Left forelimb (tissue), 1 donor: ENCODE measurements around the gene CTAGE9.
"Not testable (repeated sequence)": the region's sequence is repeated elsewhere in the genome, so short reads cannot be mapped to it uniquely, and the experiment has no call there.

Source experiments
- DNase-seq: peaks from one replicate; pipeline ENCODE4 v3.0.0-alpha.2; 2018; ENCODE audit warnings: low spot score

Gene CTAGE9

DNA sequence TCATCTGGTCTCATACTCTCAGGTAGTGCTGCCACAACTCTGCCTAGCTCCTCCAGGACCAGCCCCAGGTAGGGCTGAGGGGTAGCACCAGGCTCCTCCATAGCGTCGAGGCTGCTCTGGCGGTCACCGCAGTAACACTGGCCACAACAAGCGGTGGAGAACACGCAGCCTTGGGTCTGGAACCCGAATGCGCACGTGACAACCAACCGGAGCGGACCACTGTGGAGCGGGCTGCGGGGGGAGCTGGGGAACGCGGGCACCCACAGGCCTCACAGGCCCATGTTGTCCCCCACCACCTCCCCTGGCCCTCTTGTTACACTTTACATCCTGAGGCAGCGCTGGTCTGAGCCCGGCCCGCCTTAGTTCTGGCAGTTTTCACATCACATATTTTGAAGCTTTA is at the start of gene CTAGE9:
Gene CTAGE9 (minus strand): TSS at position 101 of the 400 bp plus-strand sequence. CDS start 0 bp downstream, at position 101.
- not testable (repeated sequence) for DNase-seq

DNA sequence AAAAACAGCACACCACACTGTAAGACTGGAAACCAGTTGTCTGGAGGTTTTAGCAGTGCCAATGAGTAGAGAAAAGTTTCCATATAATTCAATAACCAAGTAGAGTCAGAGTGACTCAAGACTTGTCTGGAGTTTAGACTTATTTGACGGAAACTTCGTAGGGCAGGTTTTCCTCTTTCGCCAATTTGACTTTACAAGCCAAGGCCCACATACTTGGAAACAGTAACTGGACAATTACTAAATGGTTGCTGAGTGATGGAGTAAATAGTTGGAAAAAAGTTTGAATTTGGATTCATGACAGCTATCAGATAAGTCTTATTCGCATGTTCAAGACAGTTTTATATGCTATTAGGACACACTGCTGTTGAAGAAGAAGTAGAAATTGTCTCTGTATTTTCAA is 48.1 kb upstream of the CTAGE9 start:
- DNase-seq = no peak

GRCh38 chr6:131756039-131756438 is 45.2 kb upstream of the CTAGE9 start:
- no peak for DNase-seq

DNA sequence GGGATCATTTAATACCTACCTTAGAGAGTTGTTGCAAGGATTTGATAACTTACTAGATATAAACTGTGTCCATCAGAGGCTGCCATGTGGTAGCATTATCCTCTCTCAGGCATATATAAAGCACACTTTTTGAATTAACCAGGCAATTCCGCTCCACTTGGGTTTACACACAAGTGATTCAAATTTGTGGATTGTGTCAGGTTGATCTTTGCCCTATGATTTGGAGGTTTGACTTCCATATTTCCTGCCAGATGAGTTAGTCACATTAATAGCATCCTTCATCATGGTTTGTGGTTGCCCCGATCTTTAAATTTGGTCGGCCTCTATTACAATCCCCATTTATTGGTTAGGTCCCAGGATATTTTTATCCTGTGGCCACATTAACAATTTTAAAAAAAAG is 44.8 kb upstream of the CTAGE9 start:
- no peak for DNase-seq

GRCh38 chr6:131754715-131755567 is 44.1 kb upstream of the CTAGE9 start:
- DNase-seq = no peak

DNA sequence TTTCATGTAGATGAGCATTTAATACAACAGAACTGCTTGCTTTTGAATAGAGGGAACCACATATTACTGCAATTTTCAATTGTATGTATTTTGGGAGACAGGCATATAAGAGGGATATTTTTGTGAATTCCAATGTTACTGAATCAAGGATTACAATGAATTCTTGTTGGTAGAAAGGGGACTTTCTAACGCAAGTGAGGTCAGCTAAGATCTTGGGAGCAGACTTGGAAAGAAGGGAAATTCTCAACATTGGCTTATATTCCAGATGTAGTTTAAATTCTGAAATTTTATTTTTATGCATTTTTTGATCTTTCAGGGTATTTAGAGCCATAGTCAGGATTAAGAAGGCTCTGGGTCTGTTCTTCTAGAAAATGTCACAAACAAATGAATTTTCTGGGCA is 43.3 kb upstream of the CTAGE9 start:
- DNase-seq = no peak

- not testable (repeated sequence) for DNase-seq
Observed at GRCh38 chr6:131751012-131751715, 40.3 kb upstream of the CTAGE9 start.

- no peak for DNase-seq
Observed at GRCh38 chr6:131749023-131749422, 38.2 kb upstream of the CTAGE9 start.

- DNase-seq = no peak
Observed at GRCh38 chr6:131747821-131748353, 37.1 kb upstream of the CTAGE9 start.

GRCh38 chr6:131745476-131745875 is 34.7 kb upstream of the CTAGE9 start:
- no peak for DNase-seq

DNA sequence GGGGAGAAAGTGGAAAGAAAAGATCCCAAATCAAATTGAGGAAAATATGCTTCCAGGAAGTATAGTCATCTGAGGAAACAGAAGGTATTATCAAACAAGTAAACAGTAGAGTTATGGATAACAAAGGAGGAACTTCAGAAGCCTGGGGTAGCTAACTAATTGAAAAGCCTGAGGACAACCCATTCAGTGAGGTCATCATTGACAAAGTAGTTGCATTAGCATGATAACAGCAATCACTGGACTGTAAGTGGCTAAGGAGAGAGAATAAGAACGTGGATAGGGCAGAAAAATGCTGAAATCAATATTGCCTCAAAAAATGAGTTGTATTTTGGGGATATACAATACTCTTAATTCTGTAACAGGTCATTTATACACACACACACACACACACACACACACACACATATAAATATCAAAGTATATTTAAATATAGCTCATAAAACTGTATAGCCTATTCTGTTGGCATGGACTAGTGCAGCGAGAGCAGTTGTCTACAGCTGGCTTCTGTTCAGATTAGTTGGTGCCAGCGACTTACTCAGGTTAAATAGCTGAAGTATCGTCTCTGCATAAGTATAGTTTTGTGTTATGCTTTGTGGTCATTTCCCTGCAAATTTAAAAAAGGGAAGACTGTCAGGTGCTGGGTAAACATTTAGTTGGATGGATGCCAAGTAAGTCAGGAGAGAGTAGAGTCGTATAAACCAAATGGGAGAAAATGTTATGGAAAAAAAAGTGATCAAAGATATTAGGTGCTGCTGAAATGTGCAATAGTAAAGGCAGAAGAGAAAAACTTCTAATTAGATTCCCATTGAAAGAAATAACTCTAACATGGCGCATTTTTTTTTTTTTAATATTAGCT is 33.8 kb upstream of the CTAGE9 start:
- DNase-seq = no peak

DNA sequence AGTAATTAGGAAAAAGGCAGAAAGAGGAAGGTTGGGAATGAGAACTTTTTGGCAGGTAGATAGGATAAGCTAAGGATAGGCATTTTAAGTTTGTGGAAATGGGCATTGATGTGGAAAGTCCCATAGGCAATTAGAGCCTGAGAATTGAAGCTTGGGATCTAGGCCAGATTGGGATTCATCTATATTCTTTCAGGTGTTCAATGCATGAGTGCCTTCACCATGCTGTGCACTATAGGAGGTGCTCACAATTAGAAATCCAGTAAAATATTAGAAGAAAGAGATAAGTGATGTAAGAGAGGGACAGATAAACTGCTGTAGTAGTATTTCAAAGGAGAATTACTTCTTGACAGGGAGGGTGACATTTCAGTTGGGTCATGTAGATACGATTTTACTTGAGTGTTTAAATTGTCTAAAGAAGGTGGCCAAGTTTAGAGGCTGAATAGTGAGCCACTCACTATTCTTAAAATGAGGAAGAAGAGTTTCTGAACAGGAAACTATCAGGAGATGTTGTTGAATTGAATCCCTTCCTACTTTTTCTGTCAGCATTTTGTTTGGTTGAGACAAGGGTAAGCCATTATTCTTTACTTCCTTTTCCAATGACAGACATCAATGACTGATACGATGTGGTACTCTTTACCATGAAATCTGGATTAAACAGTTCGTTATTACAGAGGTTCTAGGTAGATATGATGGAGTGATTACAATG is 31.0 kb upstream of the CTAGE9 start:
- DNase-seq = no peak

- no peak for DNase-seq
Observed at GRCh38 chr6:131740161-131740560, 29.3 kb upstream of the CTAGE9 start.

GRCh38 chr6:131739136-131739535 is 28.3 kb upstream of the CTAGE9 start:
- no peak for DNase-seq

GRCh38 chr6:131736811-131737210 is 26.0 kb upstream of the CTAGE9 start:
- no peak for DNase-seq

- no peak for DNase-seq
Observed at GRCh38 chr6:131736003-131736596, 25.3 kb upstream of the CTAGE9 start.

- no peak for DNase-seq
Observed at GRCh38 chr6:131733376-131734016, 22.7 kb upstream of the CTAGE9 start.

GRCh38 chr6:131731224-131731623 is 20.4 kb upstream of the CTAGE9 start:
- DNase-seq = no peak

DNA sequence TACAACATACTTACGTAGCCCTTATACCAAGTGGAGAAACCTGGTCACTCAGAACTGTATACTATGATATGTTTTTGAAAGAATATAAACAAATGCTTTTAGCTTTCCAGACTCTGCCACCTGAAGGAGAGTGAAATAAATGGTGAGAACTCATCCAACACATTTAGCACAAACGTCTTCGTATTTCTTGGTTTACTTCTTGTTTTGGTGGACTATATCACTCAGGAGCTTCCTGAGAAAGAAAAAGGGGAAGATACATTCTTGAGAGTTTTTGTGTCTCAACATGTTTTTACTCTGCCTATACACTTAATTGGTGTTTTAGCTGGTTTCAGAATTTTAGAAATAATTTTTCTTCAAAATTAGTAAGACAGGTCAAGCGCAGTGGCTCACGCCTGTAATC is 19.4 kb upstream of the CTAGE9 start:
- DNase-seq = no peak

DNA sequence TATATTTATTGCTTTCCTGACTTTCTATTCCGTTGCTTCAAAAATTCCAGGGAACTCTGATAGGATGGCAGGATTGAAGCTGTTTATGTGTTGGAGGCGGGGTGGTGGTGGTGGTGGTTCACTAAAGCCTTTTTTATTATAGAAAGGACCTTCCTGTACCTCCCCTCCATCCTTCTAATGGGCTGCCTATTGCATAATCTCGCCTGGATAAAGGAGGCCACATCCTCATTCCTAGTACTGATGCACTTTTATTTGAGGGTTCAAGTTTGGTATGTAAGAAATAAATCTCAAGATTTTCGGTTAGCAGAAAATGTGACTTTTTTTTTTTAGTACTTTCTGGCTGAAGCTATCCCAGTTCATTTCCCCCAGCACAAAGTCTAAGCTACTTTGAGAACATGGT is 18.7 kb upstream of the CTAGE9 start:
- DNase-seq = no peak
